Measurements from ENCODE around the gene CSHL1.
A peak's percentile ranks its signal among the peaks of the same experiment; 100 is the strongest.

Gene CSHL1

DNA sequence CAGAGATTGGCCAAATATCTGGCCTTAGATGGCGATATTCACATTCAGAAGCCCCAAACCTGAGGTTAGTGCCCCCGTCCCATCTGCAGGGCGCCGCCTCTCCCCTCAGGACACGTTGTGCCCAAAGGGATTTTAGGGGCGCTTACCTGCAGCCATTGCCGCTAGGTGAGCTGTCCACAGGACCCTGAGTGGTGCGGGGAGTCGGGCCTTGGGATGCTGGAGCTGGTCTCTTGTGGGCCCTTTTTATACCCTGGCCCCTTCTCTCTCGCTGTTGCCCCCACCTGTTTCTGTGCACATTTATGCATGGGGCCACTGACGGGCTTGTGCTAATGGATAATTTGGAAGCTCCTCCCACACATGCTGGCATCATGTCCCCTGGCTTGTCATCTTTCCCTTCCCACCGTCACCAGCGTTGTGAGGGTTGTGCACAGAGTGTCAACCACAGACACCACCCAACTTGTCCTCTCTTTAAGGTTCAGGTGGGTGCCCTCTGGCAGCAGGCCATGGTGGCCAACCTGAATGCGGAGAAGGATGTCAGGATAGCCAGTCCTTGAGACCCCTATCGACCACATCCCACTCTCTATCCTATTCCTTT is at the start of gene CSHL1:
CSHL1 (minus strand) TSS at position 218 of the 595 bp plus-strand sequence; CDS start at position 156, 62 bp downstream.
- no peak for DNase-seq (ENCODE audit: low read depth in 2 of 2)

DNA sequence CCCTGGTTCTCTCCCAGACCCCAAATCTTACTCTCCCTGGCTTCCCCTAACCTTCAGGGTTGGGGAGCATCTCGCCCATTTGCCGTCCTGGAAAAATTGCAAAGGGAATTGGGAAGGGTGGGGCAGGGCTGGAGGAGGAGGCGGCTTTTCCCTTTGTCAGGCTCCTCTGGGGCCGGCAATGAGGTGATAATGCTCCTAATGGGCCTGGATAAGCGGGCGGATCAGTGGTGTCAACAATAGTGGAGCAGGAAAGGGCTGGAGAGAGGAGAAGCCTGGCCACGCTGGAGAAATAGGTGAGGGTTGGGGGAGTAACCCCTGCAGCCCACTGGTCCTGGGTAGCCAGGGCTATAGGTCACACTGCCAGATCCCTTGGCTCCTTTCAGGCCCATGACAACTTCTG is 49.4 kb upstream of the CSHL1 start:
- DNase-seq (ENCODE audit: low read depth in 2 of 2): no peak

DNA sequence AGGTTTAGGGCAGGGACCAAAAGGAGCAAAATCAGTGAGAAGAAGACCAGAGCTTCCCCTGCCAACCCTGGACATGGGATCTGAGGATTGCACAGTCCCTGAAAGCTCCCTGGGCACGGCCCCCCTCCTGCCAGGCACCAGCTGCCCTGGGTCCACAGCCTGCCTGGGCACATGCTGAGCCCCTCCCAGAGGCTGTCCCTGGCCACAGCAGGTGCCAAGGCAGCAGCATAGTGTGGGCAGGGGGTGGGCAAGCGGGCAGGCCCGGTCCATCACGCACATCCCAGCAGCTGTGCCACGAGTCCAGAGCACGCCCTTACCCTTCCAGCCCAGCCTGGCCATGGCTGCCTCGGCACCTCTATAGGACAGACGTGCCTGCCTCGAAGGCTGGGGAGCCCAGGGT is 48.9 kb upstream of the CSHL1 start:
- DNase-seq (ENCODE audit: low read depth in 2 of 2): no peak

- no peak for DNase-seq (ENCODE audit: low read depth in 2 of 2)
Measured at GRCh38 chr17:63956296-63956920, 45.4 kb upstream of the CSHL1 start.

GRCh38 chr17:63955791-63956190 is 44.7 kb upstream of the CSHL1 start:
- no peak for DNase-seq (ENCODE audit: low read depth in 2 of 2)

DNA sequence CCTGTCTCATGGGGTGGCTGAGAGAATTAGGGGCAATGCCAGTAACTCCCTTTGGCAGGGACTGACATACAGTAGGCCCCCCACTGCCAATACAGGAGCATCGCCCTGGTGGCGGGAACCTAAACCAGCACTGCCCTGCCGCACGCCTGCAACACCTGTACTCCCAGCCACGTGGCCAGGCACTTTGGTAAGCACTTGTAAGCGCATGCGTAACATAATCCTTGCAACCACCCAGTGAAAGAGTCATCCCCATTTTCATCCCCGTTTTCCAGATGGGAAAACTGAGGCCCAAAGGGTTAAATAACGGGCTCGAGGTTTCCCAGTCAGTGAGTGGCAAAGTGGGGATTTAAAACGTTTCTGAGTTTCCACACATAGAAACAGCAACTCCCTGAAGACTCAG is 44.2 kb upstream of the CSHL1 start:
- DNase-seq (ENCODE audit: low read depth in 2 of 2): no peak

DNA sequence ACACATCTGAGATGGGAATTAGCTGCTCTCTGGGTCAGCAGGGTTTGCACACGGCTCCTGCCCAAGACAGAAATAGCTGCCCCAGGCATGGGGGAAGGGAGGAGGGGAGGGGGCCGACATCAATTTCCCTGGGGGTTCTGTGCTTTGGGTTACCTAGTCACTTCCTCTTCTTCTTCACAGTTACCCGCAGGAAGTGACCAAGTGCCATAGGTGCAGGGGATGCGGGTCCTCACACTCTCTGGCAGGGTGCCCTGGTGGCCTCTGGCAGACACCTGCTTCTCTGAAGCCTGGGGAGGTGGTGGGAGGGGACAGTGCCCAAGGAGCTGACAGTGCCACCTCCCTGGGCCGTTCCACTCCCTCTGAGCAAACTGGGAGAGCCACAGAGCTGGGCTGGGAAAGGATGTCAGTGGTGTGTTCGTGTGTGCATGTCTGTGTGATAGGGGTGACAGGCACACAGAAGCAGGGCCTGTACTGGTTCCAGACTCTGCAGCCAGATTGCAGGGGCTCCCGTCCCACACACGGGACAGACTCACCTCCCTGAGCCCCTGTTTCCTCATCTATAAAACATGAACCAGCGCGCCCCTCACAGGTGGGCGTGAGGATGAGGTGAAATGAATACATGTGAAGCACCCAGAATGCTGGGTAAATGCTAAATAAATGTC is 43.5 kb upstream of the CSHL1 start:
- no peak for DNase-seq (ENCODE audit: low read depth in 2 of 2)

GRCh38 chr17:63950940-63951907 is 40.2 kb upstream of the CSHL1 start:
- no peak for DNase-seq (ENCODE audit: low read depth in 2 of 2)

DNA sequence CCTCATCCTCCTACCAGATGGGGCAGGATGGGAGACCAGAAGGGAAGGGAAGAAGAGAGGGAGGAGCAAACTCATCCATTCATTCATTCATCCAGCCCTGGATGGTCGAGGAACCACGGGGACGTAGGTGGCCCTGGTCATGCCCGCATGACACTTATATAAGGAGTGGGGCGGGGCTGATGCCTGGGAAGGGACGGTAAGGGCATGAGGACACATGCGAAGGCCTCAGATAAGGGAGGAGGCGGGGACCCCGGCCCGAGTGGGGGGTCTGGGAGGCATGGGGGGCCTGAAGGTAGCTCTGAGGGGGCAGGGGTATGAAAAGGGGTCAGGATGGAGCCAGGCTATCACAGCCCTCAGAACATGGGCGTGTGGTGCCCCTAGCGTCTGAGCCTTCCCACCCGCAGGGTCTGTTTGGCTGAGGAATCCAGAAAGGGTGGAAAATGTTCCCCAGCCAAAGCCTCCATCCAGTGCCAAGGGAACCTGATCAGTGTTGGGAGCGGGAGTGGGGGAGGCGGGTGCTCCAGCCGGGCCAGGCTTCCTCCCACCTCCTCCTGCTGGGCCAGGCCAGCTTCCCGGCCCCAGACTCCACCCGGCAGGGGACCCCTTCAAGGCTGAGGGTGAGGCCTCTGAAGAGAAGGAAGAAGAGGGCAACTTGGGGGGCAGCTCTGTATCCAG is 38.7 kb upstream of the CSHL1 start:
- DNase-seq (ENCODE audit: low read depth in 2 of 2): no peak

GRCh38 chr17:63948521-63948920 is 37.5 kb upstream of the CSHL1 start:
- no peak for DNase-seq (ENCODE audit: low read depth in 2 of 2)

DNA sequence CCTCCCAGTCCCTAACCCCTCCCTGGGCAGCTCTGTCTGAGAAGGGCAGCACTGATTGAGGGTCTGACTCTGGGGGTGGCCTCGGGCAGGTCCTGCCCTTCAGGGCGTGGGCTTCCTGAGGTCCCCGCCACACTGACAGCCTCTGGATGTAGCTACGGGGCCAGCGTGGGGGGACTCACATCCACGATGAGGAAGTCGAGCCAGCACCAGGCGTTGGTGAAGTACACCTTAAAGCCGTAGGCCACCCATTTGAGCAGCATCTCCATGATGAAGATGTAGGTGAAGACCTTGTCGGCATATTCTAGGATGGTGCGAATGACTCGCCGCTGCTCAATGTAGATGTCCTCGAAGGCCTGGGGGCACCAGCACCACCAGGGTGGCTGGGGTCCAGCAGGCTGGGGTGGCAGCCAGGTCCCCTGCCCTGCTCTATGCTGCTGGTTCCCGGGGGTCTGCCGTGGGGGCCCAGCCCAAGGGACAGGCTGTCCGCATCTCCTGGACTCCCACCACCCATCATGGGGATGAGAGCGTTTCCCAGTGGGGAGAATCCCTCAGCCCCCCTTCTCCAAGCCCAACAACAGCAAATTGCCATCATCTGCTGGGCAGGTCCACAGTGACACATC is 36.8 kb upstream of the CSHL1 start:
- no peak for DNase-seq (ENCODE audit: low read depth in 2 of 2)

- DNase-seq (ENCODE audit: low read depth in 2 of 2): peak; percentile 45 to 56
Measured at GRCh38 chr17:63946440-63947363, 35.6 kb upstream of the CSHL1 start.

DNA sequence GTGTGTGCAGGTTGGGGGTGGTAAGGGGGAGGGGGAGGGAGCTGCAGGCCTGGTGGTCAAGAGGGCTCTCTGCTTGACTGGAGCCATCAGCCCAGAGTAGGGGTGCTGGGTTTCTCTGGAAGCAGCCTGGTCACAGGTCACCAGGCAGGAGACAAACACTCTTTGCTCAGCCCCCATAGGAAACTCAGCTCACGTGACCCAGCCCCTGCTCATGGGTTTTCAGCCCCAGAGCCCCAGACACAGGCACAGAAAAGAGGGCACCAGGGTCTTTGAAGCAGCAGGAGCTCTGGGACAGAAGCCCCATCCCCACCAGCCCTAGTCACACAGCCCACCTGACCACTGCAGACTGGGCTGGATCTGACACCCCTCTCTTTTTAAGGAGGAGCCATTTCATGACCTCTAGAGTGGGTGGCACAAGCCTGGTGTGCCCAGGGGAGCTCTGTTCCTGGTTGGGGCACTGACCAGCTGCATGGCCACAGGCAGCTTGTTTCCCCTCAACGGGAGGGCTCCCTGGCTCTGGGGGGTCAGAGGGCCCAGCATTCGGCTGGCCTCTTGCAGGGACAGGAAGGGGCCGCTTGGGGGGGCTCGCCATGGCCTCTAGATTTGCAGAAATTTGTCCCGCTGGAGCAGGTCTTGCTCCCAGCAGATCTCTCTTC is 34.9 kb upstream of the CSHL1 start:
- DNase-seq (ENCODE audit: low read depth in 2 of 2): no peak

- DNase-seq (ENCODE audit: low read depth in 2 of 2): no peak
Measured at GRCh38 chr17:63944736-63945499, 33.9 kb upstream of the CSHL1 start.

- no peak for DNase-seq (ENCODE audit: low read depth in 2 of 2)
Measured at GRCh38 chr17:63943745-63944144, 32.7 kb upstream of the CSHL1 start.

GRCh38 chr17:63942309-63942985 is 31.4 kb upstream of the CSHL1 start:
- DNase-seq (ENCODE audit: low read depth in 2 of 2): no peak

- DNase-seq (ENCODE audit: low read depth in 2 of 2): no peak
Measured at GRCh38 chr17:63941751-63942150, 30.7 kb upstream of the CSHL1 start.

GRCh38 chr17:63941162-63941561 is 30.1 kb upstream of the CSHL1 start:
- no peak for DNase-seq (ENCODE audit: low read depth in 2 of 2)

Measured in stimulated activated CD4-positive, alpha-beta T cell treated with anti-CD3 and anti-CD28 coated beads, Interleukin-1b, Interleukin-23, amount 100 ng/mL, for 4 hours (primary cell).